ENCODE results near the gene ALKBH4. TPM values are rescaled to one million over a fixed set of nuclear protein-coding genes. Genes with fewer than 3 reads are reported as not detected.
A peak's percentile ranks its signal among the peaks of the same experiment; 100 is the strongest.
"Not testable (repeated sequence)": the region's sequence is repeated elsewhere in the genome, so short reads cannot be mapped to it uniquely, and the experiment has no call there.

The ALKBH4 gene
- total and polyA plus RNA-seq, 3 experiments from 2014 or later = 11.3 to 20.1 (median 13.2) TPM

DNA sequence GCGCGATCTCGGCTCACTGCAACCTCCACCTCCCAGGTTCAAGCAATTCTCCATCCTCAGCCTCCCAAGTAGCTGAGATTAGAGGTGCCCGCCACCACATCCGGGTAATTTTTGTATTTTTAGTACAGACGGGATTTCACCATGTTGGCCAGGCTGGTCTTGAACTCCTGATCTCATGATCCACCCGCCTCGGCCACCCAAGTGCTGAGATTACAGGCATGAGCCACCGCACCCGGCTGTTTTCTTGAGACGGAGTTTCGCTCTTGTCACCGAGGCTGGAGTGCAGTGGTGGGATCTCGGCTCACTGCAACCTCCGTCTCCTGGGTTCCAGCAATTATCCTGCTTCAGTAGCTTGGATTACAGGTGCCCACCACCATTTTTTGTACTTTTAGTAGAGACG, 33.7 kb upstream of the ALKBH4 start:
- H3K27ac Mint-ChIP-seq; H3K36me3 Mint-ChIP-seq; POLR2A ChIA-PET; H3K4me3 Mint-ChIP-seq; H3K4me3 ChIP-seq (ENCODE audit: low read length); H3K27me3 Mint-ChIP-seq; H3K9me3 ChIP-seq (ENCODE audit: low read length); CTCF ChIA-PET; DNase-seq; H3K36me3 ChIP-seq (ENCODE audit: insufficient read depth, low read length); H3K4me1 Mint-ChIP-seq; H3K27me3 ChIP-seq (ENCODE audit: insufficient read depth, low read length, poor library complexity, severe bottlenecking); H3K27ac ChIP-seq (ENCODE audit: low read depth, low read length); H3K9me3 Mint-ChIP-seq; H3K4me1 ChIP-seq (ENCODE audit: insufficient read depth, low read length): not testable (repeated sequence)

DNA sequence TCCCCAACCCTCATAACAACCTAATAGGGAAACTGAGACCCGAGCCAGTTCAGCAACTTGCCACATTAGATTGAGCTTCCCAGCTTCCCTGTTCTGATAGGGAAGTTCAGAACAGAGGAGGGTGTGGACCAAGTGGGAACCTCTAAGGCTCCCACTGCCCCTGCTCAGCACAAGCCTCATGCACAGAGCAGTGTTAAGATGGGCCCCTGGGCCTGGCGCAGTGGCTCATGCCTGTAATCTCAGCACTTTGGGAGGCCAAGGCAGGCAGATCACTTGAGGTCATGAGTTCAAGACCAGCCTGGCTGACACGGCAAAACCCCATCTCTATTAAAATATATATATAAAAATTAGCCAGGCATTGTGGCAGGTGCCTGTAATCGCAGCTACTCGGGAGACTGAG, 32.6 kb upstream of the ALKBH4 start:
- H3K4me3 Mint-ChIP-seq; H3K27me3 ChIP-seq (ENCODE audit: insufficient read depth, low read length, poor library complexity, severe bottlenecking); H3K4me1 ChIP-seq (ENCODE audit: insufficient read depth, low read length); H3K27me3 Mint-ChIP-seq; H3K9me3 ChIP-seq (ENCODE audit: low read length); H3K36me3 ChIP-seq (ENCODE audit: insufficient read depth, low read length); H3K4me3 ChIP-seq (ENCODE audit: low read length); CTCF ChIA-PET; POLR2A ChIA-PET; H3K9me3 Mint-ChIP-seq; H3K27ac ChIP-seq (ENCODE audit: low read depth, low read length); H3K27ac Mint-ChIP-seq; H3K4me1 Mint-ChIP-seq; DNase-seq; H3K36me3 Mint-ChIP-seq: not testable (repeated sequence)

DNA sequence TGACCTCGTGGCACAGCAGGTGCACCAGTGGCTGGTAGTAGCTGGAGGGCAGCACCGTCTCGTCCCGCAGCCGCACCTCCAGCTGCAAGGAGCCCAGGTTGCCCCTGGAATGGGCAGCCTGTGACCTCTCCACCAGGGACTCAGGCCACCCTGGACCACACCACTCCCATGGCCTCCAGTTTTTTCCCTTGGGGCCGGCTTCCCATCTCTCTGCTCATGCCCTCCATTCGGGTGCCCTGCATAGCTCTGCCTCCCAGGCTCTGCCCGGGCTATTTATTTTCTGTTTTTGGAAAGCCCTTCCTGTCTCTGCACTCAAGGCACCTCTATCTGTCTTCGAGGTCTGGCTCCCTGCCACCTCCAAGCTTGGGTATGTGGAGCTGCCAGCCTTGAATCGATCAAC, 32.2 kb upstream of the ALKBH4 start:
- H3K27ac Mint-ChIP-seq; H3K36me3 Mint-ChIP-seq; H3K9me3 ChIP-seq (ENCODE audit: low read length); H3K4me3 Mint-ChIP-seq; H3K27ac ChIP-seq (ENCODE audit: low read depth, low read length); H3K27me3 Mint-ChIP-seq; H3K36me3 ChIP-seq (ENCODE audit: insufficient read depth, low read length); H3K4me3 ChIP-seq (ENCODE audit: low read length); H3K4me1 ChIP-seq (ENCODE audit: insufficient read depth, low read length); H3K9me3 Mint-ChIP-seq; H3K27me3 ChIP-seq (ENCODE audit: insufficient read depth, low read length, poor library complexity, severe bottlenecking); H3K4me1 Mint-ChIP-seq; DNase-seq; POLR2A ChIA-PET; CTCF ChIA-PET: not testable (repeated sequence)

DNA sequence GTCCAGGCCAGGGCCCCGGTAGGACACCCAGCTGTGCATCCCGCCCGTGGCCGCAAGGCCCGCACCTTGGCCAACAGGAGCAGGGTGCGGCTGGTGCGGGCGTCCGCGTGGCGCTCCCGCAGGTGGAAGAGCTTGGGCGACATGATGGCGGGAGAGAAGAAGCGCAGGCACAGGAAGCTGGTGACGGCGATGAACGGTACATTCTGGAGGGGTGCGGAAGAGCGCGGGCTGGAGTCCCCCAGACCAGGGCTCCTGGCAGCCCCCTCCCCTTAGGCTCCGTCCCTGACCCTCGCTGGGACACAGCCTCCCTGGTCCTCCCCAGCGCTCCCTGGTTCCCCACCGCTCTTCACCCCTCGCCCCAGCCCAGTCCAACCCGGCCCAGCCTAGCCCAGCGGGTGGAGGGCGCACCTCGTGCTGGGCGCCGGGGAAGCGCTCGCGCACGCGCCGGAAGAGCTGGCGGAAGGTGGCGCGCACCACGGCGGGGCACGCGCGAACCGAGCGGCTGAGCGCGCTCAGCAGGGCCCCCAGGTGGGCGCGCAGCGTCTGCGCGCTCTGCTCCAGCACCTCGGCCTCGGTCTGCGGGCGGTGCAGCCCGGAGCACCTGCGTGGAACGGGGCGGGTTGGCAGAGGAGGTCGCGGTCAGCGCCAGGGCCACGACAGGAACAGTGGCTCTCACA, 29.9 kb upstream of the ALKBH4 start:
- H3K27me3 Mint-ChIP-seq; H3K36me3 Mint-ChIP-seq; DNase-seq; H3K4me3 Mint-ChIP-seq; H3K4me1 Mint-ChIP-seq; H3K9me3 Mint-ChIP-seq; H3K9me3 ChIP-seq (ENCODE audit: low read length); H3K36me3 ChIP-seq (ENCODE audit: insufficient read depth, low read length); POLR2A ChIA-PET; H3K4me1 ChIP-seq (ENCODE audit: insufficient read depth, low read length); H3K4me3 ChIP-seq (ENCODE audit: low read length); CTCF ChIA-PET; H3K27ac ChIP-seq (ENCODE audit: low read depth, low read length); H3K27me3 ChIP-seq (ENCODE audit: insufficient read depth, low read length, poor library complexity, severe bottlenecking); H3K27ac Mint-ChIP-seq: not testable (repeated sequence)

DNA sequence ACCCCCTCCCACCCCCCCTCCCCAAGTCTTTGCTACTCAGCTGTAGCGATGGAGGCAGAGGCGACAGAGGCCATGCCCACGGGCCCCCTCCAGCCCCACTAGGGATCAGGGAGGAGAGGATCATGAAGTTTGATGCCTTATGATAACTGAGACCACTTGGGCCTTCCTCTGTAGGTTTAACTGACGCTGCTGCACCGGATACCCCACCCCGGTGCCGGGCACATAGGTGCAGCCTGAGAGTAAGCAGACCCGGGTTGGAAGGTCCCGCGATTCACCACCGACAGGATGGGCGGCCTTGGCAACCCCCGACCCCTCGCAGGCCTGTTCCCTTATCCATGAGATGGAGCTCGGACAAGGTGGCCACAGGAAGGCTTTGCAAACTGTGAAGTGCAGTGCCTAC, 29.4 kb upstream of the ALKBH4 start:
- H3K4me3 ChIP-seq (ENCODE audit: low read length); H3K36me3 ChIP-seq (ENCODE audit: insufficient read depth, low read length); POLR2A ChIA-PET; H3K9me3 ChIP-seq (ENCODE audit: low read length); H3K27ac ChIP-seq (ENCODE audit: low read depth, low read length); H3K4me1 Mint-ChIP-seq; H3K9me3 Mint-ChIP-seq; H3K27ac Mint-ChIP-seq; H3K27me3 ChIP-seq (ENCODE audit: insufficient read depth, low read length, poor library complexity, severe bottlenecking); H3K4me1 ChIP-seq (ENCODE audit: insufficient read depth, low read length); CTCF ChIA-PET; H3K36me3 Mint-ChIP-seq; H3K27me3 Mint-ChIP-seq: not testable (repeated sequence)
- H3K4me3 Mint-ChIP-seq = peak overlapping the region in 1 of 7 donors; percentile 29
- DNase-seq = peak in 1 of 5 donors; percentile 43

DNA sequence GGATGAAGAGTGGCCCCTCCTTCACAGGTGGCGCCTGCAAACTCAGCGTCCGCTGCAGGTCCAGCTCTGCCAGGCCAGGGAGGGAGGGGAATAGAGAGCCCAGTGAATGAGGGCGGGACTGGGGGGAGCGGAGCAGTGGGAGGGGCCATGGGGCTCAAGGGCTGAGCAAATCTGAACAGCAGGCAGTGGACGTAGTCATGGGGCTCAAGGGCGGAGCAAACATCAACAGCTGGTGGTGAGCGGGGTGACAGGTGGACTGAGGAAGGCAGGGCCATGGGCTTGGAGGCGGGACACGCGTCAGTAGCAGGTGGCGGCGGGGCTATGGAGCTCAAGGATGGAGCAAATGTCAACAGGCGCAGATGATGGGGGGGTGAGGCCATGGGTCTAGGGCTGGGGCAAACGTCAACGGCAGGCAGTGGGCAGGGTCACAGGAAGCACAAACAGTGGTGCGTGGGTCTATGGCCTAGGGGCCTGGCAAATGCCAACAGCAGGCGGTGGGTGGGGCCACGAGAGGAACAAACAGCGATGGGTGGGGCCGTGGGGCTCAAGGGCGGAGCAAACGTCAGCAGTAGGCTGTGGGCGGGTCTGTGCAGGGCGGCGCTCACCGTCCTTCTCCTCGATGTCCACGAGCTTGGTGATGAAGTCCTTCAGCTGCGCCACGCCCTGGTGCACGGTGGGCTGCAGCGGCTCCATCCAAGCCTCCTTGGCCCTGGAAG, 28.7 kb upstream of the ALKBH4 start:
- H3K9me3 ChIP-seq (ENCODE audit: low read length); POLR2A ChIA-PET; H3K4me1 ChIP-seq (ENCODE audit: insufficient read depth, low read length); DNase-seq; H3K4me3 ChIP-seq (ENCODE audit: low read length); H3K27me3 ChIP-seq (ENCODE audit: insufficient read depth, low read length, poor library complexity, severe bottlenecking); H3K36me3 Mint-ChIP-seq; H3K4me1 Mint-ChIP-seq; H3K27me3 Mint-ChIP-seq; H3K36me3 ChIP-seq (ENCODE audit: insufficient read depth, low read length); CTCF ChIA-PET; H3K27ac Mint-ChIP-seq; H3K9me3 Mint-ChIP-seq; H3K27ac ChIP-seq (ENCODE audit: low read depth, low read length): not testable (repeated sequence)
- peak overlapping the region in 1 of 7 donors; percentile 29 for H3K4me3 Mint-ChIP-seq

DNA sequence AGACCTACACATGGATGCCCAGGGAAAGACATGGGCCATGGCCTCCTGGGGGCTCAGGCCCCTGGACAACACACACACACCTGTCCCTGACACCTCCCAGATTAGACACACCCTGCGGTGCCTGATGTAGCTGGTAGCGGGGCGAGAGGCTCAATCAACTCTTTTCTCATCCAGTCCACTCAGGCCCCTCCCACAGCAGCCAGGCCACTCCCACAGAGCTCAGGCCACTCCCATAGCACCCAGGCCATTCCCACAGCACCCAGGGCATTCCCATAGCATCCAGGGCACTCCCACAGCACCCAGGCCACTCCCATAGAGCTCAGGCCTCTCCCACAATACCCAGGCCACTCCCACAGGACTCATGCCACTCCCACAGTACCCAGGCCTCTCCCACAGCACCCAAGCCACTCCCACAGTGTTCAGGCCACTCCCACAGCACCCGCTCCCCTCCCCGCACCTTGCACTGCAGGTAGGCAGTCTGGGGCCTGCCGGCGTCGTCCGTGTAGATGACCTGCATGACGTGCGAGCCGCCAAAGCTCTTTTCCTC, 25.9 kb upstream of the ALKBH4 start:
- POLR2A ChIA-PET; CTCF ChIA-PET; H3K36me3 ChIP-seq (ENCODE audit: insufficient read depth, low read length); H3K4me1 ChIP-seq (ENCODE audit: insufficient read depth, low read length); H3K9me3 Mint-ChIP-seq; H3K4me1 Mint-ChIP-seq; H3K4me3 Mint-ChIP-seq; H3K27me3 Mint-ChIP-seq; H3K36me3 Mint-ChIP-seq; H3K4me3 ChIP-seq (ENCODE audit: low read length); H3K27me3 ChIP-seq (ENCODE audit: insufficient read depth, low read length, poor library complexity, severe bottlenecking); H3K9me3 ChIP-seq (ENCODE audit: low read length); H3K27ac Mint-ChIP-seq; H3K27ac ChIP-seq (ENCODE audit: low read depth, low read length): not testable (repeated sequence)
- peak; percentile 37 to 56 (median 53) for DNase-seq

DNA sequence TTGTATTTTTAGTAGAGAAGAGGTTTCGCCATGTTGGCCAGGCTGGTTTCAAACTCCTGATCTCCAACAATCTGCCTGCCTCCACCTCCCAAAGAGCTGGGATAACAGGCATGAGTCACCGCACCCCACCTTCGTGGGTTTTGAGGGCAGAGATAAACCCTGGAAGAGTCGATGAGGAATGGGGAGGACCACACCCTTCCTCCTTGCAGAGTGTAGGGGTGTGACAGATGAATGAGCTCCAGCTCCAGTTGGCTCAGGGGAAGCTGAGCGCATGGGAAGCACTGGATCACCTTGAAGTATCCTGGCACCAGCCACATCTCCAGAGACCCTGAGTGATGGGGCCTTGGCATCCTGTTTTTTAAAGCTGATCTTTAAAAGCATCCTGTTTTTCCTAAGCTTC, 19.7 kb upstream of the ALKBH4 start:
- H3K9me3 Mint-ChIP-seq; H3K36me3 ChIP-seq (ENCODE audit: insufficient read depth, low read length); H3K36me3 Mint-ChIP-seq; H3K27ac Mint-ChIP-seq; H3K4me1 Mint-ChIP-seq; H3K27me3 Mint-ChIP-seq; H3K27ac ChIP-seq (ENCODE audit: low read depth, low read length); H3K27me3 ChIP-seq (ENCODE audit: insufficient read depth, low read length, poor library complexity, severe bottlenecking); CTCF ChIA-PET; H3K4me3 ChIP-seq (ENCODE audit: low read length); H3K4me3 Mint-ChIP-seq; DNase-seq; H3K9me3 ChIP-seq (ENCODE audit: low read length); POLR2A ChIA-PET; H3K4me1 ChIP-seq (ENCODE audit: insufficient read depth, low read length): not testable (repeated sequence)

DNA sequence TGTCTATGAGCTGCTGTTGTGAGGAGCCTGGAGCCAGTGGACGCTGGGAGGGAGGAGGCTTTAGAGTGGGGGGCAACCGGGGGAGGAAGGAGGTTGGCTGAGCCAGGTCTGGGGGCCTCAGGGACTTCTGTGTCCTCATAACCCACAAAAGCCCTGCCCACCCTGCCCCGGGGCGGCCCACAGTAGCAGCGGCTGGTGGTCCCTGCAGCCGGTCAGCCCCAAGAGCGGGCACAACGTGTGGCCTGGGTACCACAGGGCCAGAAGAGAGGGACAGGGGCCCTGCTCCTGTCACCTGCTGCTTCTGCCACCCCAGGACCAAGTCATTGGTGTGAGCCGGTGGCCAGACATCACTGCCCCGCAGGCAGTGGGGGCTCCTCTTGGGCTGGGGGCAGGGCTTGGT, 17.3 kb upstream of the ALKBH4 start:
- H3K27me3 Mint-ChIP-seq; H3K27ac ChIP-seq (ENCODE audit: low read depth, low read length); H3K4me1 ChIP-seq (ENCODE audit: insufficient read depth, low read length); CTCF ChIA-PET; H3K9me3 Mint-ChIP-seq; H3K36me3 Mint-ChIP-seq; H3K36me3 ChIP-seq (ENCODE audit: insufficient read depth, low read length); H3K27me3 ChIP-seq (ENCODE audit: insufficient read depth, low read length, poor library complexity, severe bottlenecking); H3K4me3 ChIP-seq (ENCODE audit: low read length); POLR2A ChIA-PET; H3K4me1 Mint-ChIP-seq; H3K9me3 ChIP-seq (ENCODE audit: low read length); DNase-seq; H3K4me3 Mint-ChIP-seq; H3K27ac Mint-ChIP-seq: not testable (repeated sequence)
